HEK293T (cell line): ENCODE measurements around the gene ZDHHC7.

Source experiments
- BHLHE40 ChIP-seq: fragments of 450-650 bp; IDR thresholded peaks from 2 replicates; pipeline ENCODE4 v1.6.1; 2016; ENCODE audit warnings: mild to moderate bottlenecking, moderate library complexity, borderline replicate concordance
- CTBP1 ChIP-seq: fragments of 450-650 bp; IDR thresholded peaks from 2 replicates; pipeline ENCODE4 v1.6.1; 2016; ENCODE audit warnings: borderline replicate concordance
- ELF4 ChIP-seq: fragments of 450-650 bp; IDR thresholded peaks from 2 replicates; pipeline ENCODE4 v1.6.1; 2017; ENCODE audit warnings: antibody characterized with exemption
- FOXA1 ChIP-seq: fragments of 450-650 bp; IDR thresholded peaks from 2 replicates; pipeline ENCODE4 v1.6.1; 2016; ENCODE audit warnings: mild to moderate bottlenecking
- FOXK2 ChIP-seq: fragments of 450-650 bp; IDR thresholded peaks from 2 replicates; pipeline ENCODE4 v1.6.1; 2016; ENCODE audit warnings: mild to moderate bottlenecking
- FOXM1 ChIP-seq: fragments of 450-650 bp; IDR thresholded peaks from 2 replicates; pipeline ENCODE4 v1.6.1; 2017; ENCODE audit warnings: mild to moderate bottlenecking, borderline replicate concordance
- HDGF ChIP-seq: fragments of 450-650 bp; IDR thresholded peaks from 2 replicates; pipeline ENCODE4 v1.6.1; 2017; ENCODE audit warnings: antibody characterized with exemption, borderline replicate concordance
- LEF1 ChIP-seq: fragments of 450-650 bp; IDR thresholded peaks from 2 replicates; pipeline ENCODE4 v1.6.1; 2017; ENCODE audit warnings: mild to moderate bottlenecking, borderline replicate concordance
- SP1 ChIP-seq: fragments of 450-650 bp; IDR thresholded peaks from 2 replicates; pipeline ENCODE4 v1.6.1; 2017
- TARDBP ChIP-seq: fragments of 450-650 bp; IDR thresholded peaks from 2 replicates; pipeline ENCODE4 v1.6.1; 2016
- ZNF384 ChIP-seq: fragments of 450-650 bp; IDR thresholded peaks from 2 replicates; pipeline ENCODE4 v1.6.1; 2016

- TF ChIP-seq HDGF (no peak), FOXK2 (no peak), ZNF384 (no peak), CTBP1 (no peak), SP1 (no peak), BHLHE40 (no peak), FOXM1 (no peak), TARDBP (no peak; the same call in 1 of the 2 replicates), FOXA1 (no peak), ELF4 (no peak), LEF1 (no peak)
These were observed at the start of gene ZDHHC7 for GRCh38 chr16:85010931-85011845.
